ENCODE data around the gene LUC7L3.

- no peak for TF ChIP-seq CTCF (conservative IDR thresholded peaks at IDR 0.05; ENCODE audit: low read depth, low read length)
- TF ChIP-seq EZH2 (IDR thresholded peaks at IDR 0.05; ENCODE audit: borderline replicate concordance, low read depth, low read length, poor library complexity, severe bottlenecking): no peak
These were observed 56.5 kb downstream of the LUC7L3 start for GRCh38 chr17:50775926-50776325.
